Measurements from ENCODE around the gene MCCD1.
"Not testable (repeated sequence)": the region's sequence is repeated elsewhere in the genome, so short reads cannot be mapped to it uniquely, and the experiment has no call there.

Gene MCCD1

DNA sequence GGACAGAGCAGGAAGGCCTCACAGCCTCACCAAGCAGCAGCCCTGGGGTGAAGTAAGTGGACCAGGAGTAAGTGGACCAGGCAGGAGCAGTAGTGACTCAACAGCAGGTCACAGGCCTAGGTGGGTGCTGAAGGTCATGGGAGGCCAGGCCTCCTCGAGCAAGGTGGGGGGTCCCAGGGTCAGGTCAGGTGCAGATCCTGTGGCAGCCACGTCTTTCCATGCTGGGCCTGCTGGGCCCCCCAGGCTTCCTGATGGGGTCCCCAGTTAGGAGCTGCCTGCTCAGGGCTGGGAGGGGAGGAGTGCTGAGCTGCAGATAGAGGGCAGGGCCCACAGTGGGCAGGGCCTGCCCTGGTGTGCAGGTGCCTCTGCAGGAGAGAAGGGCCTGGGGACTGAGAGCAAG, 19.7 kb upstream of the MCCD1 start:
- H3K27ac ChIP-seq (ENCODE audit: low read depth, low read length); H3K9ac ChIP-seq (ENCODE audit: low read length in 5 of 5); H3K27me3 ChIP-seq (ENCODE audit: control insufficient read depth in 5 of 5, insufficient read depth in 4 of 5, low read length in 5 of 5); H3K9me3 ChIP-seq (ENCODE audit: control insufficient read depth in 5 of 5, low read length in 5 of 5); H3K4me1 ChIP-seq (ENCODE audit: control insufficient read depth in 5 of 5, insufficient read depth in 5 of 5, low read length in 5 of 5); H3K4me3 ChIP-seq (ENCODE audit: low read depth in 1 of 5, low read length in 5 of 5): not testable (repeated sequence)
- peaks cover 0 to 48% (median 14%) of the 10 kb centered on the region in 5 donors for H3K36me3 ChIP-seq (ENCODE audit: control insufficient read depth in 5 of 5, insufficient read depth in 5 of 5, low read length in 5 of 5)

DNA sequence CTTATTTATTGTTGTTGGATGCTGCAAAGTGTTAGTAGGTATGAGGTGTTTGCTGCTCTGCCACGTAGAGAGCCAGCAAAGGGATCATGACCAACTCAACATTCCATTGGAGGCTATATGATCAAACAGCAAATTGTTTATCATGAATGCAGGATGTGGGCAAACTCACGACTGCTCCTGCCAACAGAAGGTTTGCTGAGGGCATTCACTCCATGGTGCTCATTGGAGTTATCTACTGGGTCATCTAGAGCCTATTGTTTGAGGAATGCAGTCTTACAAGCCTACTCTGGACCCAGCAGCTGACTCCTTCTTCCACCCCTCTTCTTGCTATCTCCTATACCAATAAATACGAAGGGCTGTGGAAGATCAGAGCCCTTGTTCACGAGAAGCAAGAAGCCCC, 18.8 kb upstream of the MCCD1 start:
- Histone ChIP-seq H3K27ac (ENCODE audit: low read depth, low read length) (no peak overlapping the region), H3K9me3 (ENCODE audit: control insufficient read depth in 5 of 5, low read length in 5 of 5) (no peaks in the 10 kb centered on the region), H3K27me3 (ENCODE audit: control insufficient read depth in 5 of 5, insufficient read depth in 4 of 5, low read length in 5 of 5) (peaks cover 0 to 6% (median 0%) of the 10 kb centered on the region in 5 donors), H3K9ac (ENCODE audit: low read length in 5 of 5) (no peak overlapping the region), H3K4me3 (ENCODE audit: low read depth in 1 of 5, low read length in 5 of 5) (no peak overlapping the region), H3K4me1 (ENCODE audit: control insufficient read depth in 5 of 5, insufficient read depth in 5 of 5, low read length in 5 of 5) (no peaks in the 10 kb centered on the region), H3K36me3 (ENCODE audit: control insufficient read depth in 5 of 5, insufficient read depth in 5 of 5, low read length in 5 of 5) (peaks cover 0 to 48% (median 14%) of the 10 kb centered on the region in 5 donors)

DNA sequence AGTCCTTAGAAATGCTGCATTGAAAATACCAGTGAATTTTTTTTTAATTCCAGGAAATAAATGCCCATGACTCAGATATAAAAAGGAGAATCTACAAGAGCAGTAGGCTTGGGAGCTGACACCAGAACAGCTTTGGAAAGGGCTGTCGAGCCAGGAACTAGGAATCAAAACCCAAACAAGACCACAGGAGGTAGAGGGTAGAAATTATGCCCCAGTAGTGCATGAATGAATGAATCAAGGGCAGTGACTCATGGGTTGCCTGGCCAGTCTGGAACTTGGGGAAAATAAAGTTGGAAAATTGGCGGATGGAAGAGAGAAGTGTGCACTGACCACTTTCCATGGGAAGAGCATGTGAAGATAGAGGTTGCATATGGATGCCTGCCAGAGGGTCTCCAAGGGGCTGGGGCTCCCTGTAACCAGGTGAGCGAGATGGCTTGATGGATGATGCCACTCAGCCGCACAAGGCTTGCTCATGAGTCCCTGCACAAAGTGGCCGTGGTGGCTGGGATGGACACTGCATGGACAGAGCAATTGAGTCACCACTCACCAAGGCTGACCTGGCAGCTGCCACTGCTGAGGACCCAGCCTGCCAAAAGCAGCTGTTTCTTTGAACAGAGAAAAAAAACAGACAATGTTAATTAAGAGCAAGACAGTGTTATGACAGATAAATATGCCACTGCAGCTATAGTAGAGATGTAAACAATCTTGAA, 15.2 kb upstream of the MCCD1 start:
- Histone ChIP-seq H3K27me3 (ENCODE audit: control insufficient read depth in 5 of 5, insufficient read depth in 4 of 5, low read length in 5 of 5) (peaks cover 0 to 4% (median 0%) of the 10 kb centered on the region in 5 donors), H3K4me3 (ENCODE audit: low read depth in 1 of 5, low read length in 5 of 5) (no peak overlapping the region)

DNA sequence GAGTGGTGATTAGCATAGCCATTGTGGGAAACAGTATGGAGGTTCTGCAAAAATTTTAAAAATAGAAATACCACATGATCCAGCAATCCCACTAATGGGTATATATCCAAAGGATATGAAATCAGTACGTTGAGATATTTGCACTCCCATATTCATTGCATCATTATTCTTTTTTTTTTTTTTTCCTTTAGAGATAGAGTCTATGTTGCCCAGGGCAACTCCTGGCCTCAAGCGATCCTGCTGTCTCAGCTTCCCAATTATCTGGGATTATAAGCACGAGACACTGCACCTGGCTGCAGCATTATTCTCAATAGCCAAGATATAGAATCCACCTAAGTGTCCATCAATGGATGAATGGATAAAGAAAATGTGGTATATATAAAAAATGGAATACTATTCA, 6.9 kb upstream of the MCCD1 start:
- no peaks in the 10 kb centered on the region for H3K27me3 ChIP-seq (ENCODE audit: control insufficient read depth in 5 of 5, insufficient read depth in 4 of 5, low read length in 5 of 5)
- H3K27ac ChIP-seq (ENCODE audit: low read depth, low read length) = no peak overlapping the region
- H3K4me3 ChIP-seq (ENCODE audit: low read depth in 1 of 5, low read length in 5 of 5) = no peak overlapping the region
- H3K9me3 ChIP-seq (ENCODE audit: control insufficient read depth in 5 of 5, low read length in 5 of 5) = no peaks in the 10 kb centered on the region
- no peaks in the 10 kb centered on the region for H3K4me1 ChIP-seq (ENCODE audit: control insufficient read depth in 5 of 5, insufficient read depth in 5 of 5, low read length in 5 of 5)
- no peaks in the 10 kb centered on the region for H3K36me3 ChIP-seq (ENCODE audit: control insufficient read depth in 5 of 5, insufficient read depth in 5 of 5, low read length in 5 of 5)
- no peak overlapping the region for H3K9ac ChIP-seq (ENCODE audit: low read length in 5 of 5)

More for the DNA sequence above, 15.2 kb upstream of the MCCD1 start:
- peaks cover 0 to 7% (median 0%) of the 10 kb centered on the region in 5 donors for H3K4me1 ChIP-seq (ENCODE audit: control insufficient read depth in 5 of 5, insufficient read depth in 5 of 5, low read length in 5 of 5)
- peaks cover 0 to 18% (median 8%) of the 10 kb centered on the region in 5 donors for H3K36me3 ChIP-seq (ENCODE audit: control insufficient read depth in 5 of 5, insufficient read depth in 5 of 5, low read length in 5 of 5)
- H3K27ac ChIP-seq (ENCODE audit: low read depth, low read length) = no peak overlapping the region
- H3K9ac ChIP-seq (ENCODE audit: low read length in 5 of 5) = no peak overlapping the region
- H3K9me3 ChIP-seq (ENCODE audit: control insufficient read depth in 5 of 5, low read length in 5 of 5) = no peaks in the 10 kb centered on the region

DNA sequence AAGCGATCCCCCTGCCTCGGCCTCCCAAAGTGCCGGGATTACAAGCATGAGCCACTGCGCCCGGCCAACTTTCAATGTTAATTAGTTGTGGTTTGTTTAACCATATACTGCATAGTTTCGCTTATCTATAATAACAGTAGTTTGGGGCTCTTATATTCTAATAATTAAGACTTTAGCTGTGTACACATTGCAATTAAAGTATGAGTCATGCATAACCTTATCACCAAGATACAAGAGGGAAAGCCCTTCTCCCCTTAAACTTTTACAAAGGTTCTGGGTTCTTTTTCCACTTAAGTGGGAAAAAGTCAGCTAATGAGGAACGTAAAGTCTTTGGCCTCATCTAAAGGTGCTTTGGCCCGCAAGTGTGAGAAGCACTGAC, 3.2 kb upstream of the MCCD1 start:
- Histone ChIP-seq H3K9me3 (ENCODE audit: control insufficient read depth in 5 of 5, low read length in 5 of 5) (no peaks in the 10 kb centered on the region), H3K27ac (ENCODE audit: low read depth, low read length) (no peak overlapping the region), H3K27me3 (ENCODE audit: control insufficient read depth in 5 of 5, insufficient read depth in 4 of 5, low read length in 5 of 5) (no peaks in the 10 kb centered on the region), H3K9ac (ENCODE audit: low read length in 5 of 5) (no peak overlapping the region), H3K36me3 (ENCODE audit: control insufficient read depth in 5 of 5, insufficient read depth in 5 of 5, low read length in 5 of 5) (peaks cover 0 to 13% (median 11%) of the 10 kb centered on the region in 5 donors), H3K4me1 (ENCODE audit: control insufficient read depth in 5 of 5, insufficient read depth in 5 of 5, low read length in 5 of 5) (no peaks in the 10 kb centered on the region), H3K4me3 (ENCODE audit: low read depth in 1 of 5, low read length in 5 of 5) (no peak overlapping the region)

DNA sequence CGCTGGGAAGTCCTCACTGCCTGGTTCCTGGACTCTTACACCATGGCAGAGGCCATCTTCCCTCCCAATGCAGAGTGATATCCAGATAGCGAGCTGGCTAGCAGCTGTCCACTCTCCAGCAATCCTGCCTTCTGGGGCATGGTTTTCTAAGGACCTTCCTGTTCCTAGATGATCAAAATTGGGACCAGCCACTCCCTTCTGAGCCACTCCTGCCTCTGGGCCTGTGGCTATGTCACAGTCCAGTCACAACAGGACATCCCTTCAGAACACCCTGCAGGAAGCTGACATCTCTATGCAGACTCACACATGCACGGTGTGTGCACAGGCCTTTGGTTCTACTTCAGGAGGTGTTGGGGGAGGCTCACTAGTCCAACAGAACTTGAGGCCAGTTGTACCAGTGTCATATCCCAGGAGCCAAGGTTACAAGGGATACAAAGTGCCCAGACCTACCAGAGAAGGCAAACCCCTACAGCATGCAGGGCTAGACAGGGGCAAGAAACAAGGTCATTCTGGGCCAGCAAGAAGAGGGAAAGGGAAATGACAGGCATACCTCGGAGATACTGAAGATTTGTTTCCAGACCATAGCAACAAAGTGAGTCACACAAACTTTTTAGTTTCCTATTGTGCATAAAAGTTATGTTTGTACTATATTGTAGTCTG, 2.7 kb upstream of the MCCD1 start:
- H3K9me3 ChIP-seq (ENCODE audit: control insufficient read depth in 5 of 5, low read length in 5 of 5) = no peaks in the 10 kb centered on the region
- H3K36me3 ChIP-seq (ENCODE audit: control insufficient read depth in 5 of 5, insufficient read depth in 5 of 5, low read length in 5 of 5) = peaks cover 0 to 18% (median 16%) of the 10 kb centered on the region in 5 donors
- H3K9ac ChIP-seq (ENCODE audit: low read length in 5 of 5) = no peak overlapping the region
- no peak overlapping the region for H3K4me3 ChIP-seq (ENCODE audit: low read depth in 1 of 5, low read length in 5 of 5)
- no peak overlapping the region for H3K27ac ChIP-seq (ENCODE audit: low read depth, low read length)
- H3K27me3 ChIP-seq (ENCODE audit: control insufficient read depth in 5 of 5, insufficient read depth in 4 of 5, low read length in 5 of 5) = no peaks in the 10 kb centered on the region
- H3K4me1 ChIP-seq (ENCODE audit: control insufficient read depth in 5 of 5, insufficient read depth in 5 of 5, low read length in 5 of 5) = no peaks in the 10 kb centered on the region

DNA sequence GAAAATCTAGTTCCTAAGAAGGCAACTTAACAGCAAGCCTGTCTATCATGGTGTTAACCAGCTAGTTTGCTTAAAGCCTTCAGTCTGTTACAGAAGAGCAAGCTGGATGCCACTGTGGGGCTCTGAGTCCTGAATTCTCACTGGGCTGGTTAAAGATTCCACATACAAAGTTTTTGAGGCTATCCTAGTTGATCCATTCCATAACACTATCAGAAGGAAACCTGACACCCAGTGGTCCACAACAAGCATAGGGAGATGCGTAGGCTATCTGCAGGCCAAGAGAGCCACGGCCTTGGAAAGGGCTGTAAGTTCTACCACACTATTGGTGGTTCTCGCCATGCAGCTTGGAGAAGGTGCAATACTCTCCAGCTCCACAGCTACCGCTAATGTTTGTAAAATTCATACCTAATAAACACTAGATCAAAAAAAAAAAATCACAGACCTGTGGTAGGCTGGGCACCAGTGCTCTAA, 420 bp upstream of the MCCD1 start:
- peaks cover 5 to 39% (median 35%) of the 10 kb centered on the region in 5 donors for H3K36me3 ChIP-seq (ENCODE audit: control insufficient read depth in 5 of 5, insufficient read depth in 5 of 5, low read length in 5 of 5)
- H3K27me3 ChIP-seq (ENCODE audit: control insufficient read depth in 5 of 5, insufficient read depth in 4 of 5, low read length in 5 of 5) = no peaks in the 10 kb centered on the region
- H3K9me3 ChIP-seq (ENCODE audit: control insufficient read depth in 5 of 5, low read length in 5 of 5) = no peaks in the 10 kb centered on the region
- no peak overlapping the region for H3K4me3 ChIP-seq (ENCODE audit: low read depth in 1 of 5, low read length in 5 of 5)
- no peak overlapping the region for H3K9ac ChIP-seq (ENCODE audit: low read length in 5 of 5)
- H3K4me1 ChIP-seq (ENCODE audit: control insufficient read depth in 5 of 5, insufficient read depth in 5 of 5, low read length in 5 of 5) = no peaks in the 10 kb centered on the region
- H3K27ac ChIP-seq (ENCODE audit: low read depth, low read length) = no peak overlapping the region

DNA sequence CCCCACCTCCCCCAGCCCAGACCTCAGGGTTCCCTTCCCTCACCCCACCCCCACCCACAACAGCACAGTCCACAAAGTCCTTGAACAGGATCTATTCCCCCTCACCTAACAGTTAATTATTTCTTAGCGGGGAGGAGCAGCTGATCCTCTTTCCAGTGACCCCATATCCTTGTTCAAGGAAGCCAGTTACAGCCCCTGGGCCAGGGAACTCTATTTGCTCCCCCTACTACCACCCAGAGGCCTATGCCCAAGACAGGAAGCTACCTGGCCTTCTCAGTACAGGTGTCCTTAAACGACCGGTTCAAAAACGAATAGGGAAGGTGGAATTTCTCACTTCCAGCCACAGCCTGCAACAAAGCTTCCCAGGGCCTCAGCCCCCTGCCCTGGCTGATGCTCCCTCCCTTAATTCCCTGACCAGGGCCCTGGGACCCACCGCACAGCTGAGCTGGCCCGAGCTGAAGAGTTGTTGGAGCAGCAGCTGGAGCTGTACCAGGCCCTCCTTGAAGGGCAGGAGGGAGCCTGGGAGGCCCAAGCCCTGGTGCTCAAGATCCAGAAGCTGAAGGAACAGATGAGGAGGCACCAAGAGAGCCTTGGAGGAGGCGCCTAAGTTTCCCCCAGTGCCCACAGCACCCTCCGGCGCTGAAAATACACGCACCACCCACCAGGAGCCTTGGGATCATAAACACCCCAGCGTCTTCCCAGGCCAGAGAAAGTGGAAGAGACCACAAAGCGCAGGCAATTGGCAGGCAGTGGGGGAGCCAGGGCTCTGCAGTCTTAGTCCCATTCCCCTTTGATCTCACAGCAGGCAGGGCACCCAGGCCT, 778 bp downstream of the MCCD1 start:
- Histone ChIP-seq H3K9ac (ENCODE audit: low read length in 5 of 5) (no peak overlapping the region), H3K27ac (ENCODE audit: low read depth, low read length) (no peak overlapping the region), H3K27me3 (ENCODE audit: control insufficient read depth in 5 of 5, insufficient read depth in 4 of 5, low read length in 5 of 5) (no peaks in the 10 kb centered on the region), H3K4me1 (ENCODE audit: control insufficient read depth in 5 of 5, insufficient read depth in 5 of 5, low read length in 5 of 5) (no peaks in the 10 kb centered on the region), H3K36me3 (ENCODE audit: control insufficient read depth in 5 of 5, insufficient read depth in 5 of 5, low read length in 5 of 5) (peaks cover 6 to 51% (median 47%) of the 10 kb centered on the region in 5 donors), H3K4me3 (ENCODE audit: low read depth in 1 of 5, low read length in 5 of 5) (no peak overlapping the region), H3K9me3 (ENCODE audit: control insufficient read depth in 5 of 5, low read length in 5 of 5) (no peaks in the 10 kb centered on the region)

DNA sequence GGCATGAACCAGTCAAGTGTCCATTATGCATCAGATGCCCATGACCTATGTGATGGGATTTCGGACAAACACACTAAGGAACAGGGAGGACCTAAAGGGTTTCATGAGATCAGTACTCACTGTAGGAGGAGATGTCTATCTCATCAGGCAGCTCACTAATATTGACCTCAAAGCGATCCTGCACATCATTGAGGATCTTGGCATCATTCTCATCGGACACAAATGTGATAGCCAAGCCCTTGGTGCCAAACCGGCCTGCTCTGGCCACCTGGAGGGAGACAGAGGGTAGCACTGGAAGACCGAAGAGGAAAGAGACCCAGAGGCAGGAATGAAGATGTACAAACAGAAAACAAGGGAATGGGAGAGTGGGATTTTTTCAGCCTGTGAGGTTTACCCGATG, 1.9 kb downstream of the MCCD1 start:
- no peak overlapping the region for H3K4me3 ChIP-seq (ENCODE audit: low read depth in 1 of 5, low read length in 5 of 5)
- no peaks in the 10 kb centered on the region for H3K27me3 ChIP-seq (ENCODE audit: control insufficient read depth in 5 of 5, insufficient read depth in 4 of 5, low read length in 5 of 5)
- no peaks in the 10 kb centered on the region for H3K9me3 ChIP-seq (ENCODE audit: control insufficient read depth in 5 of 5, low read length in 5 of 5)
- H3K4me1 ChIP-seq (ENCODE audit: control insufficient read depth in 5 of 5, insufficient read depth in 5 of 5, low read length in 5 of 5) = no peaks in the 10 kb centered on the region
- peaks cover 9 to 62% (median 58%) of the 10 kb centered on the region in 5 donors for H3K36me3 ChIP-seq (ENCODE audit: control insufficient read depth in 5 of 5, insufficient read depth in 5 of 5, low read length in 5 of 5)
- H3K9ac ChIP-seq (ENCODE audit: low read length in 5 of 5) = no peak overlapping the region
- no peak overlapping the region for H3K27ac ChIP-seq (ENCODE audit: low read depth, low read length)

DNA sequence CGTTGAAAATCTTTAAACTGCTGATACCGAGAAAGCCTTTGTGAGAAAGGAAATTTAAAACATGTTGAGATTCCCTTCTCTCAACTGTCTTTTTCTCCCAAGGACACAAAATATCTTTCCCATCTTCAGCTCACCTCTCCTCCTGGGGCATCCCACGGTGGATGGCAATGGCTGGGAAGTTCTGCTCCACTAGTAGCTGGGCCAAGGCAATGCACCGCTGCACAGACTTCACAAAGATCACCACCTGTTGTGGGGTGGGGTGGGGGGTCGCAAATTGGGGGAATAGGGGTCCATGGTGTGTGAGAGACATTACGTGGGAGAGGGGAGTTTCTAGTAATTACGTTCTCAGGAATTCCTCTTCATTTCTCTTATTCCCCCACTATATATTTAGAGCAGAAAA, 2.4 kb downstream of the MCCD1 start:
- Histone ChIP-seq H3K4me1 (ENCODE audit: control insufficient read depth in 5 of 5, insufficient read depth in 5 of 5, low read length in 5 of 5) (no peaks in the 10 kb centered on the region), H3K27me3 (ENCODE audit: control insufficient read depth in 5 of 5, insufficient read depth in 4 of 5, low read length in 5 of 5) (no peaks in the 10 kb centered on the region), H3K36me3 (ENCODE audit: control insufficient read depth in 5 of 5, insufficient read depth in 5 of 5, low read length in 5 of 5) (peaks cover 14 to 67% (median 63%) of the 10 kb centered on the region in 5 donors), H3K27ac (ENCODE audit: low read depth, low read length) (no peak overlapping the region), H3K9me3 (ENCODE audit: control insufficient read depth in 5 of 5, low read length in 5 of 5) (no peaks in the 10 kb centered on the region), H3K9ac (ENCODE audit: low read length in 5 of 5) (no peak overlapping the region), H3K4me3 (ENCODE audit: low read depth in 1 of 5, low read length in 5 of 5) (no peak overlapping the region)
